Central memory CD8-positive, alpha-beta T cell (primary cell): Measurements from ENCODE around the gene SNX14.
"Not testable (repeated sequence)": the region's sequence is repeated elsewhere in the genome, so short reads cannot be mapped to it uniquely, and the experiment has no call there.

Experiments
- ATAC-seq: fragments of 150-1000 bp; cut with Tn5 transposase; replicated peaks from 2 replicates; pipeline ENCODE4 v1.10.0; 2022; ENCODE audit warnings: mild to moderate bottlenecking, moderate FRiP score, moderate number of reproducible peaks; ENCODE audit not compliant: poor library complexity, severe bottlenecking; ENCODE audit errors: extremely low read depth
- DNase-seq, 2 donors: peaks; one replicate each; pipeline ENCODE4 v3.0.0; 2021; ENCODE audit warnings: low spot score in 2 of 2
- H3K27ac Mint-ChIP-seq: one replicate; pipeline ENCODE4 v1.8.0; 2022; ENCODE audit warnings: low read depth, mild to moderate bottlenecking, moderate library complexity, mixed read lengths
- H3K27me3 Mint-ChIP-seq: one replicate; pipeline ENCODE4 v1.8.0; 2022; ENCODE audit warnings: mixed read lengths
- H3K36me3 Mint-ChIP-seq: one replicate; pipeline ENCODE4 v1.8.0; 2022; ENCODE audit warnings: mild to moderate bottlenecking, moderate library complexity, mixed read lengths; ENCODE audit not compliant: insufficient read depth
- H3K4me1 Mint-ChIP-seq: one replicate; pipeline ENCODE4 v1.8.0; 2022; ENCODE audit warnings: mixed read lengths
- H3K4me3 Mint-ChIP-seq: one replicate; pipeline ENCODE4 v1.8.0; 2022; ENCODE audit warnings: mild to moderate bottlenecking, moderate library complexity, mixed read lengths
- H3K9me3 Mint-ChIP-seq: one replicate; pipeline ENCODE4 v1.8.0; 2022; ENCODE audit warnings: mixed read lengths

The SNX14 gene

GRCh38 chr6:85612690-85613474 lies 19.2 kb upstream of the SNX14 start:
- H3K27ac Mint-ChIP-seq = peak overlapping the region; percentile 35
- peaks cover 14% of the 10 kb centered on the region for H3K4me1 Mint-ChIP-seq
- DNase-seq (no peak), ATAC-seq (no peak)
- H3K4me3 Mint-ChIP-seq = no peak overlapping the region
- H3K9me3 Mint-ChIP-seq = no peaks in the 10 kb centered on the region
- H3K27me3 Mint-ChIP-seq = no peaks in the 10 kb centered on the region
- H3K36me3 Mint-ChIP-seq = peaks cover 64% of the 10 kb centered on the region

DNA sequence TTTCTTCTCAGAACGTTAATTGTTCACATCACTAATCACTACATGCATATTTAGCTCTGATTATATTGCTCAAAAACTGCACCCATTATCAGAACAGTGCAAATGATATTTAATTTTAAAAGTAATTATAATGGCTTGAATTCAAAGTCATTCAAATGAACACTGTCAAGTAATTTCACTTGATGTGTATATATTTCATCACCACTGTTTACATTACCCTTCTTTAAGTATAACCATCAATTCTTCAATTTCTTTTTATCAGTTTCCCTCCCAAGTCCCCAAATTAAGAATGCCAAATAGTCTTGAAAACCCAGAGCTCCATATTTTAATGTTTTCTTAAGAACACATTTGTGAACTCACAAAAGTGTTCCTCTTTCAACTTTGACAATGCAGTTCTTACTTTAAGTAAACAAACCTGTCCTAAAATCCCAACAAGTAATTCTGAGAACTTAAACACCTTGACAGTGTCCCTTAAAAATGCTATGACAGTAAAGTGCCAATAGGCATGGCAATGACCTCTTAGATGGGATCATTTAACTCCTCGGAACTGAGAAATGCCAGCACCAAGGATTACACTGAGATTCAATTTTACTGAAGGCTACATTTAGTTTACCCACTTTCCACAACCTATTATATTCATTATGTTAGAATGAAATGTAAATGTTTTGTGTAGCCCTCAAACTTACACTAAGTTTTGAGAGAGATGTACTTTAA lies 16.7 kb upstream of the SNX14 start:
- H3K27me3 Mint-ChIP-seq = no peaks in the 10 kb centered on the region
- ATAC-seq (no peak), DNase-seq (no peak)
- H3K9me3 Mint-ChIP-seq = no peaks in the 10 kb centered on the region
- H3K27ac Mint-ChIP-seq = peak overlapping the region; percentile 22
- H3K36me3 Mint-ChIP-seq = peaks cover 51% of the 10 kb centered on the region
- peaks cover 14% of the 10 kb centered on the region for H3K4me1 Mint-ChIP-seq
- no peak overlapping the region for H3K4me3 Mint-ChIP-seq

- DNase-seq = no peak
- Mint-ChIP-seq H3K27me3 (no peaks in the 10 kb centered on the region), H3K27ac (no peak overlapping the region), H3K4me1 (no peaks in the 10 kb centered on the region), H3K36me3 (peaks cover 14% of the 10 kb centered on the region), H3K9me3 (no peaks in the 10 kb centered on the region), H3K4me3 (no peak overlapping the region)
- no peak for ATAC-seq
Observed at GRCh38 chr6:85602100-85602499, 8.4 kb upstream of the SNX14 start.

- Mint-ChIP-seq H3K9me3 (no peaks in the 10 kb centered on the region), H3K36me3 (peaks cover 13% of the 10 kb centered on the region), H3K27me3 (no peaks in the 10 kb centered on the region), H3K4me1 (no peaks in the 10 kb centered on the region), H3K4me3 (no peak overlapping the region), H3K27ac (peak overlapping the region; percentile 47)
- ATAC-seq (no peak), DNase-seq (no peak)
Observed at GRCh38 chr6:85600713-85601313, 7.2 kb upstream of the SNX14 start.

DNA sequence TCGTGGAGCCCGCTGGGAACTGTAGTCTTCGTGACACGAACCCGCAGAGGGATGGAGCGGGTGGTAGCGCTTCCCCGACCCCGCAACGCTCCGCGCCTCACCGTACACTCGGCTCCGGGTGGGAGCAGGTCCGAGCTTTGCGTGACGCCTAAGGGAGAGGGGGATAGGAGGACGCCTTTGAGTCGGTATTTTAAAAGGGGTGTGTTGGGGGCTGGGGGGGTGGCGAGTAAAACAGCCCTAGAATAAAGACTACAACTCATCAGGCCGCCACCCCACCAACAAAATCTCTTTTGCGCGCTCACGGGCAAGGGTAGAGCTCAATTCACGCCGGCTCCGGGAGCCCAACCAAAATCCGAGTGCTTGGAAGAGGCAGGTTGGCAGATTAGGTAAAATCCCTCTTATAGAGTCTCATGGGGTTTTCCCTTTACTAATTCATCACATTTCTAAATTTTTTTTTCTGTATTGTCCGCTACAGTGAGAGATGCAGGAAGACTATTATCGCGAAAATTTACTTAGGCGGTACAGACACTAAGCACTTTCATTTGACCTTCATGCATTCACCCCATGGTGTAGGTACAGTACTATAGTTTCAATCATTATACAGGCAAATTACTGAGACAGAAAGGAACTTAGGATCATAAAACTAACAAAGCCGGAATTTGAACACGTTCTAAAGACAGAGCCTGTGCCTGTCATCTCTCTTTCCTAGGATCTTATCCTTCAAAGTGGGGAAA lies 706 bp upstream of the SNX14 start:
- Mint-ChIP-seq H3K36me3 (peaks cover 18% of the 10 kb centered on the region), H3K27ac (peak overlapping the region; percentile 94), H3K27me3 (no peaks in the 10 kb centered on the region), H3K9me3 (no peaks in the 10 kb centered on the region), H3K4me1 (peaks cover 42% of the 10 kb centered on the region), H3K4me3 (peak overlapping the region; percentile 98)
- no peak for DNase-seq
- peak; percentile 16 for ATAC-seq

GRCh38 chr6:85592033-85592432 lies 1.6 kb downstream of the SNX14 start:
- ATAC-seq = no peak
- no peak for DNase-seq
- no peaks in the 10 kb centered on the region for H3K27me3 Mint-ChIP-seq
- peaks cover 53% of the 10 kb centered on the region for H3K4me1 Mint-ChIP-seq
- peak overlapping the region; percentile 98 for H3K4me3 Mint-ChIP-seq
- H3K27ac Mint-ChIP-seq = peak overlapping the region; percentile 94
- no peaks in the 10 kb centered on the region for H3K9me3 Mint-ChIP-seq
- peaks cover 18% of the 10 kb centered on the region for H3K36me3 Mint-ChIP-seq

DNA sequence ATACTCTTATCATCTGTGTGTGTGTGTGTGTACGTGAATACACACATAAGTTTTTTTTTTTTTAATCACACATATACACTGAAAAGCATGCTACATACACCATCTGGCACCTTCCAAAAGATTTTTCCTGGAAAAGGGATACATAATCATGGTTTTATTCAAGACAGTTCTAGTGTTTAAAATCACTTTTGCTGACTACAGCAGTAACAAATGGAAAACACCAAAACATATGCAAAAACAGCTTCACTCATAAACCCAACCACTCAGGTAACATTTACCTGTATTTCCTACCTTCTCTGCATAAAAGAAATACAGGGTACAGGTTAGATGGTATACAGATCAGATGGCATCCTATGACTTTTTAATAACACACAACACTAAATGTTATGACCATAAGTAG lies 2.5 kb downstream of the SNX14 start:
- Mint-ChIP-seq H3K27ac (no peak overlapping the region), H3K36me3 (peaks cover 20% of the 10 kb centered on the region), H3K9me3 (no peaks in the 10 kb centered on the region), H3K4me1 (peaks cover 56% of the 10 kb centered on the region), H3K27me3 (no peaks in the 10 kb centered on the region), H3K4me3 (peak overlapping the region; percentile 20)
- no peak for ATAC-seq
- DNase-seq = no peak

GRCh38 chr6:85585741-85586140 lies 7.9 kb downstream of the SNX14 start:
- ATAC-seq (no peak), DNase-seq (no peak)
- Mint-ChIP-seq H3K27ac (no peak overlapping the region), H3K9me3 (peaks cover 23% of the 10 kb centered on the region), H3K36me3 (peaks cover 5% of the 10 kb centered on the region), H3K27me3 (no peaks in the 10 kb centered on the region), H3K4me3 (no peak overlapping the region), H3K4me1 (peaks cover 76% of the 10 kb centered on the region)

DNA sequence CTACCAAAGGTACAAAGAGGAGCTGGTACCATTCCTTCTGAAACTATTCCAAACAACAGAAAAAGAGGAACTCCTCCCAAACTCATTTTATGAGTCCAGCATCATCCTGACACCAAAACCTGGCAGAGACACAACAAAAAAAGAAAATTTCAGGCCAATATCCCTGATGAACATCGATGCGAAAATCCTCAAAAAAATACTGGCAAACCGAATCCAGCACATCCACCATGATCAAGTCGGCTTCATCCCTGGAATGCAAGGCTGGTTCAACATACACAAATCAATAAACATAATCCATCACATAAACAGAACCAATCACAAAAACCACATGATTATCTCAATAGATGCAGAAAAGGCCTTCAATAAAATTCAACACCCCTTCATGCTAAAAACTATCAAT lies 10.8 kb downstream of the SNX14 start:
- H3K27ac Mint-ChIP-seq, ATAC-seq, H3K27me3 Mint-ChIP-seq, H3K4me3 Mint-ChIP-seq, DNase-seq, H3K36me3 Mint-ChIP-seq: not testable (repeated sequence)
- Mint-ChIP-seq H3K4me1 (peaks cover 62% of the 10 kb centered on the region), H3K9me3 (peaks cover 23% of the 10 kb centered on the region)

DNA sequence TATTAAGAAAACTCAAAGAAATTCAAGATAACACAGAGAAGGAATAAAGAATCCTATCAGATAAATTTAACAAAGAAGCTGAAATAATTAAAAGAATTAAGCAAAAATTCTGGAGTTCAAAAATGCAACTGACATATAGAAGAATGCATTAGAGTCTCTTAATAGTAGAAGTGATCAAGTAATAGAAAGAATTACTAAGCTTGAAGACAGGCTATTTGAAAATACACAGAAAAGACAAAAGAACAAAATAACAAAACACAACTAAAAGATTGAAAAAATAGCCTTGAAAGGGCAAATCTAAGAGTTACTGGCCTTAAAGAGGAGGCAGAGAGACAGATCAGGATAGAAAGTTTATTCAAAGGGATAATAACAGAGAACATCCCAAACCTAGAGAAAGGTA lies 12.1 kb downstream of the SNX14 start:
- H3K27me3 Mint-ChIP-seq = no peaks in the 10 kb centered on the region
- ATAC-seq (no peak), DNase-seq (no peak)
- H3K36me3 Mint-ChIP-seq = peaks cover 3% of the 10 kb centered on the region
- no peak overlapping the region for H3K4me3 Mint-ChIP-seq
- no peak overlapping the region for H3K27ac Mint-ChIP-seq
- peaks cover 23% of the 10 kb centered on the region for H3K9me3 Mint-ChIP-seq
- peaks cover 57% of the 10 kb centered on the region for H3K4me1 Mint-ChIP-seq

- Mint-ChIP-seq H3K27ac (no peak overlapping the region), H3K36me3 (peaks cover 3% of the 10 kb centered on the region), H3K4me1 (peaks cover 54% of the 10 kb centered on the region), H3K9me3 (peaks cover 23% of the 10 kb centered on the region), H3K4me3 (no peak overlapping the region), H3K27me3 (no peaks in the 10 kb centered on the region)
- ATAC-seq = no peak
- DNase-seq = no peak
Observed at GRCh38 chr6:85580878-85581267, 12.8 kb downstream of the SNX14 start.

DNA sequence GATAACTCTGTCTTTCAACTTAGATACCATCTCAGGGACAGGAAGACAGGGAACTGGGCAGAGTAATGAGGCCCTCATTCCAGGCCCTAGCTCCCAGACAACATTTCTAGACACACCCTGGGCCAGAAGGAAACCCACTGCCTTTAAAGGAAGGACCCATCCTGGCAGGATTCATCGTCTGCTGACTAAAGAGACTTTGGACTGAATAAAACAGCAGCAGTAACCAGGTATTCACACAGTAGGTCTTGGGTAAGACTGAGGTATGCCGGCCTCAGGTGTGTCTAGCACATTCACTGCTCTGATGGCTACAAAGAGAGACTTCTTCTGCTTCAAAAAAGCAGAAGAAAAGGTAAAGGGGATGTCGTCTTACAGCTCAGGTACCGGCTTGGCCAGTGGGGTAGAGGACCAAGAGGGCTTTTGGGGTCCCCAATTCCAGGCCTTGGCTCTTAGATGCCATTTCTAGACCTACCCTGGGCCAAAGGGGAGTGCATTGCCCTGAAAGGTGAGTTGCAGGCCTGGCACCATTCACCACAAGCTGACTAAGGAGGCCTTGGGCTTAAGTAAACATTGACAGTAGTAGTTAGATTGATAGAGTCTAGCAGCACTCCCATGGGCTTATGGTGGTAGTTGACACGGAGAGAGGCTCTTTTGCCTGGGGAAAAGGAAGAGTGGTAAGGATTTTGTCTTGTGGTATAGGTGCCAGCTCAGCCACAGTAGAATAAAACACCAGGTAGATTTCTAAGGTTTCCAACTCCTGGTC lies 13.4 kb downstream of the SNX14 start:
- H3K9me3 Mint-ChIP-seq = peaks cover 23% of the 10 kb centered on the region

More for the DNA sequence above, 13.4 kb downstream of the SNX14 start:
- H3K36me3 Mint-ChIP-seq = peaks cover 3% of the 10 kb centered on the region
- ATAC-seq (no peak), DNase-seq (no peak)
- H3K4me3 Mint-ChIP-seq = no peak overlapping the region
- no peaks in the 10 kb centered on the region for H3K27me3 Mint-ChIP-seq
- H3K4me1 Mint-ChIP-seq = peaks cover 54% of the 10 kb centered on the region
- H3K27ac Mint-ChIP-seq = no peak overlapping the region
